HG02885 (cell line): ENCODE results near the gene GPR162.

Experiments
- ATAC-seq: cut with Tn5 transposase; IDR thresholded peaks from one replicate; pipeline ENCODE4 v1.9.1; 2021; ENCODE audit warnings: mild to moderate bottlenecking; ENCODE audit not compliant: unreplicated experiment, poor library complexity

Gene GPR162

DNA sequence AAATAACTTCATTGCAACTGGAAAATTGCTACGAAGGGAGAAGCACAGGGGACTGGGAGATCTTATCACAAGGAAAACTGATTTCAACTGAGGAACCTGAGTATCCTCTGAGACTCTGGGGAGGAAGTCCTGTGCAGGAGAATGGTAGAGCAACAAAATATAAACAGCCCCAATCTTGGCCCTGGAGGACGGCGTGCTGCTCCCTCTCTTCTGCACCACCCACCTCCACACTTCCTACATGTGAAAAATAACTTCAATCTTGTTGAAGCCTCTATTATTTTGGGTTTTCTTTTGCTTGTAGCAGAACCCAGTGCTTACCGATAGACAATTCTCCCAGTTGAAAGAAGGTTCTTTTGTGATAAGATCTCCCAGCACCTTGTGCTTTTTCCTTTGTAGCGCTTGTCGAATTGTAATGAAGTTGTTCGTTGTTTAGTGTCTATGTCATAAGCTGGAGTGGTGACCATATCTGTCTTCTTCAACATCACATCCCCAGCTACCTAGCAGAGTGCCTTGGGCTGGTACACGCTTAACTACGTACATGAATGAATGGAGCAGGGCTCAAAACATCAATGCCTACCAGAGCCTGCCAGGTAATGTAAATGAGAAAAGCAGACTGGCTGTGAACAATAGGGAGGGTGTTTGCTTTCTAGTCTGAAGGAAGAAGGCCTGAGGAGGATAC, 35.1 kb upstream of the GPR162 start:
- ATAC-seq = no peak

DNA sequence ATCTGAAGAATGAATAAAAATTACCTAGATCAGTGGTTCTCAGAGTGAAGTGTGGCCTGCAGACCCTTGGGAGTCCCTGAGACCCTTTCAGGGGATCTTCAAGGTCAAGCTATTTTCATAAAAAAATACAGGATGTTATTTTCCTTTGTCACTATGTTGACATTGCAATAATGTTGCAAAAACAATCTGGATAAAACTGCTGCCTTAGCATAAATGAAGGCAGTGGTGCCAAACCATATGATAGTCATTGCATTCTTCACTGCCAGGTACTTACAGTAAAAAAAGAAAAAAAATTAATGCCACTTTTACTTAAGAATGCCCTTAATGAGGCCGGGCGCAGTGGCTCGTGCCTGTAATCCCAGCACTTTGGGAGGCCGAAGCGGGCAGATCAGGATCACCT, 34.3 kb upstream of the GPR162 start:
- no peak for ATAC-seq

DNA sequence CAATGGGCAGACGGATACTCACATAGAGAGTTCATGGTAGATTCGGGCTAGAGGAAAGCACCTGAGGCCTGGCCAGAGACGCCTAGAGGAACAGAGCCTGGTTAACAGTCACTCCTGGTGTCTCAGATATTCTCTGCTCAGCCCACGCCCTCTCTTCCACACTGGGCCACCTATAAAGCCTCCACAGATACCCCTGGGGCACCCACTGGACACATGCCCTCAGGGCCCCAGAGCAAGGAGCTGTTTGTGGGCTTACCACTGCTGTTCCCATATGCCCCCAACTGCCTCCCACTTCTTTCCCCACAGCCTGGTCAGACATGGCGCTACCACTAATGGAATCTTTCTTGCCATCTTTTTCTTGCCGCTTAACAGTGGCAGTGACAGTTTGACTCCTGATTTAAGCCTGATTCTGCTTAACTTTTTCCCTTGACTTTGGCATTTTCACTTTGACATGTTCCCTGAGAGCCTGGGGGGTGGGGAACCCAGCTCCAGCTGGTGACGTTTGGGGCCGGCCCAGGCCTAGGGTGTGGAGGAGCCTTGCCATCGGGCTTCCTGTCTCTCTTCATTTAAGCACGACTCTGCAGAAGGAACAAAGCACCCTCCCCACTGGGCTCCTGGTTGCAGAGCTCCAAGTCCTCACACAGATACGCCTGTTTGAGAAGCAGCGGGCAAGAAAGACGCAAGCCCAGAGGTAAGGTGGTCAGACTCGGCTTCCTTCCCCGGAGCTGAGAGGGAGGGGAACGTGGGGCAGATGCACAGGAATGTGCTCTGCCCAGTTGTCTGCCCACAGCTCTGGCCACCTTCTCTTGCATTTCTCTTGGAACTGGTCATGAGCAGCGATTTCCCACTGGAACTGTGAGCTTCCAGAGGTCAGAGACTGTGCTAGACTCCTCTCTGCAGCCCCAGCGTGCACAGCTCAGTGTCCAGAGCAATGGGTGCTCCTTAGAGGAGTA, 32.4 kb upstream of the GPR162 start, which contains the start of gene CD4:
TSS of gene CD4 (plus strand) at position 557 of the 953 bp plus-strand sequence. CDS start 10,611 bp downstream, outside the sequence.
- no peak for ATAC-seq

DNA sequence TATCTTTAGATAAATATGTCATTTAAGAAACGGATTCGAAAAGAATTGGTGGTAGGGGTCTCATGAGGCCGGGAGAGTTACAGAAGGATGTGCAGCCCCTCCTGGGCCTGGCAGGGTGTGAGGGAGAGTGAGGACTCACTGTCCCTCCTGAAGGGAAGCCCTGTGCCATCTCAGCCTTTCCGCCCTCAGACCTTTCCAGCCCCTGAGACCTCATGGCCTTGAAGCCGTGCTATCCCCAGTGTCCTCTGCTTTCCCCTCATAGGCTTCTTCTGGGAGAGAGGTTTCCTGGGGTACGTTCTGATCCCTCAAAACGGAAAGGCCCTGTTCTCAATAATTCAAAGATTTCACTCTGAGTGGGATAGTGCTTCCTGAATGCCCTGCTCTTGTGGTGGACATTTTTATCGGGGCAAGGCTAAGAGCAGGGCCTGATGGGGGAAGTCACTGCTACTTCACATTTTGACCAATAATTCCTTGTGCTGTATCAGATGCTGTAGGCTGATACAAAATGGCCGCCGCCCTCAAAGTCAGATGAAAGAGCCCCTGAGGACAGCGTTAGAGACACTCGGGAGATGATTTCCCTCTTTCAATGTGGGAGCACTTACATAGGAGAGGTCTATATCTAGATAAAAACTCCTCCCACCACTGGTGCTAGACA, 31.0 kb upstream of the GPR162 start:
- no peak for ATAC-seq

DNA sequence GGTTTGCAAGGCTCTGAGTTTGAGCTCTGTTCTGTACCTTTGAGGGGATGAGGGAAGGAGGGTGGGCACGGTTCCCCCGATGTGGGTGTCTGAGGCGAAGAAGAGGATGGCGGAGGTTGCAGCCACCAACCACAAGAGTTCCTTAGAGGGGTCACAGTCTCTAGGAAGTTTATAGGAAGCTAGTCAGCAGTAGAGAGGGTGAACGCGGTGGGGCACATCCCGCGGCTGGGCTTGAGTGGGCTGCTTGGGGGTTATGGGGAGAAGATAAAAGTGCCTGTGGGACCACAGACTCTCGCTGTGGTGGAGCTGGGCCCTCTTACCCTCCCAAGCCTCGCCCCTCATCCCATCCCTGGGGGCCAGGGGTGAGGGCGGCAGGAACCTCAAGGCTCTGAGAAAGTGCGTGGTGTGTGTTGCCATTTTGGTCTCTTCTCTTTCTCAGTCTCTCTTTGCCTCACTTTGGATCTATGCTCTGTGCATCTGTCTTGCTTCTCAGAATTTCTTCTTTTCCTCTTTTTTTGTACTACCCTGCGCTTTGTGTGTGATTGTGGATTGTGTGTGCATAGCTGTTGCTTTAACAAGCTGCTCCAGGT, 29.6 kb upstream of the GPR162 start:
- ATAC-seq = no peak

DNA sequence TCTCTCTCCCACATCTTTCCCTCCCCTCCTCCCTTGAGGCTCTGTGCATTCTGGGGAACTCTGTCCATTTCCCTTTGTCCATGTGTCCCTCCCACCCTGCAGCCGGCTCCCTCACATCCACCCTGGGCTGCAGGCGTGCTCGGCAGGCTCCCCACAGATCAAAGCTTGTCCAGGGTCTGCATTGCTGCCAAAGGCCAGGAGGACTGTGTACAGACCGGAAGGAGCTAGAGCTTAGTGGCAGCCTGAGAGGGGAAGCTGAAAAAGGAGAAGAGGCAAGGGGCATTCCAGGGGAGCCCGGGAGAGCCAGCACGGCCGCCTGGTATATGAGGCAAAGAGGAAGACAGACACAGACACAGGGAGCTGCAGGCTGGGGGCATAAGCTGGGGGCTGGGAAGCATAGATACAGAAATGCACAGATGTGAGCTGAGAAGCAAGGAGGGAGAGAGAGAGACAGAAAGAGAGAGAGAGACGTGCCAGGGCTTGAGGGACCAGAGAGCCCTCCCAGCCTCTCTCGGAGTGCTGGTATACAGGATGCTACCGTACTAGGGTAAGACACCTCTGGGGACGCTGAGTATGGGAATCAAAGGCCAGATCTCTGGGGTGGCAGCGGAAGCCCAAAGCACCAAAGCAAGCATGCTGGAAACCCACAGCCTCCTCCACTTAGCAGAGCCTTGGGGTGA, 29.0 kb upstream of the GPR162 start:
- no peak for ATAC-seq

DNA sequence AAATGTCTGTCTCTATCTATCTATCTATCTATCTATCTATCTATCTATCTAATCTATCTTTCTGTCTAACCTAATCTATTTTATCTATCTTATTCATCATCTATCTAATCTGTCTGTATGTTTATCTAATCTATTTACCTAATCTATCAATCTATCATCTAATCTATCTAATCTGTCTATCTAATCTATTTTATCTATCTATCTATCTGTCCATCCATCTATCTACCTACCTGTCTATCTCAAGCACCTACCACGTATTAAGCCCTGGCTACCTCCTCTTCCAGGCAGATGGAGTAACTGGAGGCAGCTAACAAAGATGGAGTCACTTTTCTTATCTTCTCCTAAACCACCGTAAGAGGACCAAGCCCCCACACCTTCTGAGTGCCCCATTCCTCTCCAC, 26.5 kb upstream of the GPR162 start:
- ATAC-seq = no peak

DNA sequence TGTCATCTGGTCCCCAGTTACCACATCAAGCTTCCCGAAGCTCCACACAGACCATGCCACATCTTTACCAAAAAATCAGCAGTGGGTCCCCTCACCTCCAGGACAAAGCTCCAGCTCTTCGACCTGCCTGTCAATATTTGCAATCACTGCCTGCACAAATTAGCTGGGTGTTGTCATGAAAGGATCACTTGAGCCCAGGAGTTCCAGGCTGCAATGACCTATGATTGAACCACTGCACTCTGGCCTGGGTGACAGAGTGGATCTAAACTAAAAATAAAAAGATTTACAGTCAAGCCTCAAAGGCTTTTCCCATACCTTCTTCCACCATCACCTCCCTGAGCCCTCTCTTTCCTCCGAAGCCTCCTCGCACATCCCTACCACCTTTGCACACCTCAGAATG, 25.0 kb upstream of the GPR162 start:
- ATAC-seq = no peak

DNA sequence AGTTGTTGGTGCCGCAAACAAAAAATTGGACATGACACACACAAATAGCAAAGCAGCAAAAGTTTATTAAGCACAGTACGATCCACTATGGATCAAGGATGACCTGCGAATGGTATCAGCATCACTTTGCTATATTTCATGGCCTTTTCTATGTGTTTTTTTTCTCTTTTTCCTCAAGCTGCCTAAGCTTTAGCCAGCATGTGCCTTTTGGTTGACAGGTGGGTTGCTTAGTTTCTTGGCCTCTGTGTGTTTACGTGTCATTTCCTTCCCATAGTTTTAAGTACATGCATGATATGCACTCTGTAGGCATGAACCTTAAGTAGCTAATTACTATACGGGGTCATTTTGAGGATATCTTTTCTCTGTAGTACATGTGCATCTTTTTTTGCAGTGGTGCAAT, 22.5 kb upstream of the GPR162 start:
- ATAC-seq = no peak

DNA sequence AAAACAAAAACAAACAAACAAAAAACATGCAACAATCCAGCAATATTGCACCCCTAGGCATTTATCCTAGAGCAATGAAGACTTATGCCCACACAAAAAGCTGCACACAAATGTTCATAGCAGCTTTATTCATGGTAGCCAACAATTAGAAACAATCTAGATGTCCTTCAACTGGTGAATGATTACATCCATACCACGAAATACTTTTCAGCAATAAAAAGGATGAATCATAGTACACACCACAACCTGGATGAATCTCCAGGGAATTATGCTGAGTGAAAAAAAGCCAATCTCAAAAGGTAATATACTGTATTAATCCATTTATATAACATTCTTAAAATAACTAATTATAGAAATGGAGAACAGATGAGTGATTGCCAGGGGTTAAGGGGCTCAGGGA, 14.5 kb upstream of the GPR162 start:
- ATAC-seq = no peak

DNA sequence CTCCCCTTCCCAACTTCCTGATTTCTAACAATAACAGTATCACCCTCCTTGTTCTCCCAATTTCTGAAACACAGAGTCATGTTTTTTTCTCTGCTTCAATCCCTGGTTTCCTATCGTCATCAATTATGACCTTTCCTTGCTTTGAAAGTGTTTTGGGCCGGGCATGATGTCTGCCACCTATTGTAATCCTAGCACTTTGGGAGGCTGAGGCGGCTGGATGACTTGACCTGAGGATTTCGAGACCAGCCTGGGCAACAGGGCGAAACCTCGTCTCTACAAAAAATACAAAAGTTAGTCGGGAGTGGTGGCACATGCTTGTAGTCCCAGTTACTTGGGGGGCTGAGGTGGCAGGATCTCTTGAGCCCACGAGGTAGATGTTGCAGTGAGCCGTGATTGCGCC, 12.6 kb upstream of the GPR162 start:
- ATAC-seq = no peak

DNA sequence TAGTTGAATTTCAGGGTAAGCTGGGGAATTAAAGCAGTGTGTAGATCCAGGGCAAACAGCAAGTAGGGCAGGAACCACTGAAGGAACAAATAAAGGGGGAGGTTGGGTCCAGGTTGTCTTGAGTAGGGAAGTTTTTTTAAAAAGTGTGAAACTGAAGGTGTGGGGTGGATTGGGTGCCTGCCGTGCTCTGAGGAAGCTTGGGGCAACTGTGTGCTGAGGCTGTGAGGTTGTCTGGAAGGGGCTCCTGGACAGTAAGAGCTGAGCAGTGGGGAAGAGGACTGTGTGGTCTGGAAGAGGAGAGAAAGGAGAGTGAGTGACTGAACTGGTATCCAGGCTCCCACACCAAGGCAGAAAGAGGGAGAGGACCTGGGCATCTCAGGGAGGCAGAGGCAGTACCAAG, 10.9 kb upstream of the GPR162 start:
- no peak for ATAC-seq

DNA sequence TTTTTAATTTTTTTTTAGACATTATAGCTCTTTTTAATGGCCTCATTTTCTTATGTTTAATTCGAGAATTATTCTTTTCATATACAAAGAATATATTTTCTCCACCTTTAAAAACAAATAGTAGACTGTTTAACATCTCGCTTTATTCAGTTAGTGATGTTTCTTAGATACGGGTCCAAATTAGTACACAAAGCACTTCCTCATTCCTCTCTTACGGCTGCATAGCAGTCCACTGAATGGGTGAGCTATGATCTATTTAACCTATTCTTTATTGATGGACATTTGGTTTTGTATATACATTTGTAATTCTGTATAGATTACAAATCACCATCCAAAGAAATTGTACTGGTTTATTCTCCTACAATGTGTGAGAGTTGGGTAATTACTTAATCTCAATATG, 8.3 kb upstream of the GPR162 start:
- no peak for ATAC-seq

DNA sequence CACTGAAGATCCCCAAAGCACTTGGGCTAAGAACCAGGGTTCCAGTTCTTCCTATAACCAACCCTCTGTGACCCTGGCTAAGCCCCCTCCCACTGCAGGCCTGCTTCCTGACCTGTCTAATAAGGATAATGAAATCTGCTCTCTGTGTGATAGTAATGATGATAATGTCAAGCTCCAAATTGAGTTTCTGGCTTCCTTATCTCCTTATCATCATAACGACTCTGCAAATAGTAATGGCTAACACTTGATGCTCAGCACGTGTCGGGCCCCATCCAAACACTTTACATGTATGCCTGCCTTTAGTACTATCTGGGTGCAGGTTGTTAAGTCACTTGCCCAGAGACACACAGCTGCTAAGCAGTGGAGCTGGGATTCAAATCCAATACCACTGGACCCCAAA, 5.0 kb upstream of the GPR162 start:
- ATAC-seq = no peak

DNA sequence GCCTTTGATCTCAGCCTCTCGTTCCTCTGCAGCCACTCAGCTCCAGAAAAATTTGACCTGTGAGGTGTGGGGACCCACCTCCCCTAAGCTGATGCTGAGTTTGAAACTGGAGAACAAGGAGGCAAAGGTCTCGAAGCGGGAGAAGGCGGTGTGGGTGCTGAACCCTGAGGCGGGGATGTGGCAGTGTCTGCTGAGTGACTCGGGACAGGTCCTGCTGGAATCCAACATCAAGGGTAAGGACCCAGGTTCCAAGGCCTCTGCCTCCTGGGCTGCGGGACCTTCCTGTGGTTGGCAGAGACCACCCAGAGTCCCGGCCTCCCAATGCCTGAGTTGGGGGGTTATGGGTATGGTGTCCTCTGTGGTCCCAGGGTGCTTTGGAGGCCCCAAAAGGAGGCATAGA, 4.5 kb upstream of the GPR162 start:
- no peak for ATAC-seq

DNA sequence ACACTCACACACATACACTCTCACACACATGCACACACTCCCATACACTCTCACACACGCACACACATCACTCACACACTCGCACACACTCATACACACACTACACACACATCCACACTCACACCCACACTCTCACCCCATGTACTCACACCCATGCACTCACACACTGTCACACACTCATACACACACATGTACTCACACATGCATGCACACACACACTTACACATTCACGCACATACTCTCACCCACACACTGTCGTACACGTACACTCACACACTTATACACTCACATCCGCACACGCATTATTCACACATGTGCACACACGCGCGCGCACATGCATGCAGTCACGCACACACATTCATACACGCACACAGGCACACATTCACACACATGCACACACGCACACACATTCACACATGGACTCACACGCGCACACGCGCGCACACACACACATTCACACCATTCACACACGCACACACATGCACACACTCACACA, 3.9 kb upstream of the GPR162 start:
- ATAC-seq = no peak

DNA sequence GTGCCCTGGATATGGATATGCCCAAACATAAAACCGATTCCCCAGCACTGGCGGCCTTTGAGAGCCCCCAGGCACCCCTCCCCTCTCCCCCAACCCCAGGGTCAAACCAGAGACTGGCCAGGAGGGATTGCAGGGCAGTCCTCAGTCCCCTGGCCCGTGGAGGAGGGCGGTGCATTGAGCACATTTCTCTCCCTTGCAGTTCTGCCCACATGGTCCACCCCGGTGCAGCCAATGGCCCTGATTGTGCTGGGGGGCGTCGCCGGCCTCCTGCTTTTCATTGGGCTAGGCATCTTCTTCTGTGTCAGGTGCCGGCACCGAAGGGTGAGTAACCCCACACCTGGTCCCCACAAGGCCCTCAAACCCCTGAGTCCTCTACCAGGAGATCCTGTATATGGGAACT, 3.4 kb upstream of the GPR162 start:
- no peak for ATAC-seq

DNA sequence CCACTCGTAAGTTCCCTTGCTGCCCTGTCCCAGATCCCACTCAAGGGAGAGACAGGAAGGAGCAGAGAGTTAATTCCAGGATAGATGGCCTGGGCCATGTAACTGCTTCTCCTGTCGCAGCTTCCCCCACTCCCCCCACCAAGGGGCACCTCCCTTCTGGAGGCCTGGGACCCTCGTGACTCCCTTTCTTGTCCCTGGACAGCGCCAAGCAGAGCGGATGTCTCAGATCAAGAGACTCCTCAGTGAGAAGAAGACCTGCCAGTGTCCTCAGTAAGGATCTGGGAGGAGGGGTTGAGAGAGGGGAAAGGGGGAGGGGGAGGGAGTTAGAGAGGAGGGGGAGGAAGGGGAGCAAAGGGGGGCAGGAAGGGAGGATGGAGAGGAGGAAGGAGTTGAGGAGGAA, 3.0 kb upstream of the GPR162 start:
- no peak for ATAC-seq

DNA sequence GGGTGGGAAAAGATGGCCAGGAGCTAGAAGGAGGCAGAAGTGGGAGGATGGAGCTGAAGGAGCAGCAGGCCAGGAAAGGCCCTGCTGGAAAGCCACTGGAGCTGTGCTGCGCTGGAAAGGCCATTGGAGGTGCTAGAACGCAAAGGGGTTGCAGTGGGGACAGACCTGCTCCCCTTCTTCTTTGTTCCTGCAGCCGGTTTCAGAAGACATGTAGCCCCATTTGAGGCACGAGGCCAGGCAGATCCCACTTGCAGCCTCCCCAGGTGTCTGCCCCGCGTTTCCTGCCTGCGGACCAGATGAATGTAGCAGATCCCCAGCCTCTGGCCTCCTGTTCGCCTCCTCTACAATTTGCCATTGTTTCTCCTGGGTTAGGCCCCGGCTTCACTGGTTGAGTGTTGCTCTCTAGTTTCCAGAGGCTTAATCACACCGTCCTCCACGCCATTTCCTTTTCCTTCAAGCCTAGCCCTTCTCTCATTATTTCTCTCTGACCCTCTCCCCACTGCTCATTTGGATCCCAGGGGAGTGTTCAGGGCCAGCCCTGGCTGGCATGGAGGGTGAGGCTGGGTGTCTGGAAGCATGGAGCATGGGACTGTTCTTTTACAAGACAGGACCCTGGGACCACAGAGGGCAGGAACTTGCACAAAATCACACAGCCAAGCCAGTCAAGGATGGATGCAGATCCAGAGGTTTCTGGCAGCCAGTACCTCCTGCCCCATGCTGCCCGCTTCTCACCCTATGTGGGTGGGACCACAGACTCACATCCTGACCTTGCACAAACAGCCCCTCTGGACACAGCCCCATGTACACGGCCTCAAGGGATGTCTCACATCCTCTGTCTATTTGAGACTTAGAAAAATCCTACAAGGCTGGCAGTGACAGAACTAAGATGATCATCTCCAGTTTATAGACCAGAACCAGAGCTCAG, 2.3 kb upstream of the GPR162 start:
- no peak for ATAC-seq
